ENCODE measurements around the gene MAGOH. TPM values are rescaled to one million over a fixed set of nuclear protein-coding genes. Genes with fewer than 3 reads are reported as not detected.

MAGOH gene
- total and polyA plus RNA-seq, 9 of the 15 experiments (the other 6 are each of a cell fraction or from before 2014, with no cell fraction given), result 102 to 342 (median 135) TPM

DNA sequence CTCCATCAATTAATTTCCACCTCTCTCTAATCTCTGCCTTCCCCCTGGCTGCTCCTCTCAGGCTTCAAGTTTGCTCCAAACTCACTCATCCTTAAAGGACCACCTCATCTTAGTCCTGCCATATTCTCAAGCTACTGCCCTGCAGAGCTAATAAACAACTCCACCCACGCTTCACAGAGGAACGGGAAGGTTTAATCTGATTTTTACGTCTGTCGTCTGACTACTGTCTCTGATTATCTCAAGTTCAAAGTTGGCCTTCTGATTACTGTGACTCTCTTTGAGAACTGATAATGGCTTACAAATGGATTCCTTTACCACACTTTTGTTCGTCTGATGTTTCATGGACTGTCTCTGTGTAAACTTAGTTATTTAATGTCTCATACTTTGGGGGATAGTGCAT is 49.3 kb downstream of the MAGOH start (continued):
- TF ChIP-seq FOXP1 (CRISPR knock-in tag; IDR thresholded peaks at IDR 0.05) (no peak), GATAD2B (IDR thresholded peaks at IDR 0.05; ENCODE audit: borderline replicate concordance) (no peak), YY1 (IDR thresholded peaks at IDR 0.05; ENCODE audit: borderline replicate concordance in 1 of 3, control insufficient read depth in 1 of 3, extremely low read depth in 1 of 3, insufficient read depth in 3 of 3, insufficient read length in 1 of 3, insufficient replicate concordance in 2 of 3, low read depth in 1 of 3, low read length in 2 of 3) (no peak), ZNF592 (IDR thresholded peaks at IDR 0.05) (no peak), HMGN3 (IDR thresholded peaks at IDR 0.05; ENCODE audit: borderline replicate concordance, extremely low read depth, insufficient read length, low read depth, low read length) (no peak), HSF4 (CRISPR knock-in tag; IDR thresholded peaks at IDR 0.05; ENCODE audit: borderline replicate concordance) (no peak), DACH1 (IDR thresholded peaks at IDR 0.05; ENCODE audit: partially characterized antibody) (no peak), SPI1 (IDR thresholded peaks at IDR 0.05; ENCODE audit: borderline replicate concordance, low read depth, low read length) (no peak), NR2C2 (CRISPR knock-in tag; IDR thresholded peaks at IDR 0.05) (no peak), NR2C2 (tag; IDR thresholded peaks at IDR 0.05) (no peak; the same call in 1 of the 2 replicates)
- TF ChIP-seq, protein P1, sequence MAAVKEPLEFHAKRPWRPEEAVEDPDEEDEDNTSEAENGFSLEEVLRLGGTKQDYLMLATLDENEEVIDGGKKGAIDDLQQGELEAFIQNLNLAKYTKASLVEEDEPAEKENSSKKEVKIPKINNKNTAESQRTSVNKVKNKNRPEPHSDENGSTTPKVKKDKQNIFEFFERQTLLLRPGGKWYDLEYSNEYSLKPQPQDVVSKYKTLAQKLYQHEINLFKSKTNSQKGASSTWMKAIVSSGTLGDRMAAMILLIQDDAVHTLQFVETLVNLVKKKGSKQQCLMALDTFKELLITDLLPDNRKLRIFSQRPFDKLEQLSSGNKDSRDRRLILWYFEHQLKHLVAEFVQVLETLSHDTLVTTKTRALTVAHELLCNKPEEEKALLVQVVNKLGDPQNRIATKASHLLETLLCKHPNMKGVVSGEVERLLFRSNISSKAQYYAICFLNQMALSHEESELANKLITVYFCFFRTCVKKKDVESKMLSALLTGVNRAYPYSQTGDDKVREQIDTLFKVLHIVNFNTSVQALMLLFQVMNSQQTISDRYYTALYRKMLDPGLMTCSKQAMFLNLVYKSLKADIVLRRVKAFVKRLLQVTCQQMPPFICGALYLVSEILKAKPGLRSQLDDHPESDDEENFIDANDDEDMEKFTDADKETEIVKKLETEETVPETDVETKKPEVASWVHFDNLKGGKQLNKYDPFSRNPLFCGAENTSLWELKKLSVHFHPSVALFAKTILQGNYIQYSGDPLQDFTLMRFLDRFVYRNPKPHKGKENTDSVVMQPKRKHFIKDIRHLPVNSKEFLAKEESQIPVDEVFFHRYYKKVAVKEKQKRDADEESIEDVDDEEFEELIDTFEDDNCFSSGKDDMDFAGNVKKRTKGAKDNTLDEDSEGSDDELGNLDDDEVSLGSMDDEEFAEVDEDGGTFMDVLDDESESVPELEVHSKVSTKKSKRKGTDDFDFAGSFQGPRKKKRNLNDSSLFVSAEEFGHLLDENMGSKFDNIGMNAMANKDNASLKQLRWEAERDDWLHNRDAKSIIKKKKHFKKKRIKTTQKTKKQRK (IDR thresholded peaks at IDR 0.05; ENCODE audit: borderline replicate concordance, low read depth, low read length), result no peak
- TF ChIP-seq, protein P2, sequence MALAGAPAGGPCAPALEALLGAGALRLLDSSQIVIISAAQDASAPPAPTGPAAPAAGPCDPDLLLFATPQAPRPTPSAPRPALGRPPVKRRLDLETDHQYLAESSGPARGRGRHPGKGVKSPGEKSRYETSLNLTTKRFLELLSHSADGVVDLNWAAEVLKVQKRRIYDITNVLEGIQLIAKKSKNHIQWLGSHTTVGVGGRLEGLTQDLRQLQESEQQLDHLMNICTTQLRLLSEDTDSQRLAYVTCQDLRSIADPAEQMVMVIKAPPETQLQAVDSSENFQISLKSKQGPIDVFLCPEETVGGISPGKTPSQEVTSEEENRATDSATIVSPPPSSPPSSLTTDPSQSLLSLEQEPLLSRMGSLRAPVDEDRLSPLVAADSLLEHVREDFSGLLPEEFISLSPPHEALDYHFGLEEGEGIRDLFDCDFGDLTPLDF (CRISPR knock-in tag; IDR thresholded peaks at IDR 0.05), result no peak
- TF ChIP-seq, protein P3, sequence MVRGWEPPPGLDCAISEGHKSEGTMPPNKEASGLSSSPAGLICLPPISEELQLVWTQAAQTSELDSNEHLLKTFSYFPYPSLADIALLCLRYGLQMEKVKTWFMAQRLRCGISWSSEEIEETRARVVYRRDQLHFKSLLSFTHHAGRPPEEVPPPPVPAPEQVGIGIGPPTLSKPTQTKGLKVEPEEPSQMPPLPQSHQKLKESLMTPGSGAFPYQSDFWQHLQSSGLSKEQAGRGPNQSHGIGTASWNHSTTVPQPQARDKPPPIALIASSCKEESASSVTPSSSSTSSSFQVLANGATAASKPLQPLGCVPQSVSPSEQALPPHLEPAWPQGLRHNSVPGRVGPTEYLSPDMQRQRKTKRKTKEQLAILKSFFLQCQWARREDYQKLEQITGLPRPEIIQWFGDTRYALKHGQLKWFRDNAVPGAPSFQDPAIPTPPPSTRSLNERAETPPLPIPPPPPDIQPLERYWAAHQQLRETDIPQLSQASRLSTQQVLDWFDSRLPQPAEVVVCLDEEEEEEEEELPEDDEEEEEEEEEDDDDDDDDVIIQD (CRISPR knock-in tag; IDR thresholded peaks at IDR 0.05), result no peak

Measured in K562 (cell line).